Activated CD8-positive, alpha-beta memory T cell treated with anti-CD3 and anti-CD28 coated beads for 48 hours (primary cell): Measurements from ENCODE around the gene PHF21B.

Experiments
- DNase-seq, 3 experiments: peaks; one replicate each; pipeline ENCODE4 v3.0.0-alpha.2; 2020; ENCODE audit warnings: low read depth in 2 of 3, low spot score in 2 of 3

Gene PHF21B

DNA sequence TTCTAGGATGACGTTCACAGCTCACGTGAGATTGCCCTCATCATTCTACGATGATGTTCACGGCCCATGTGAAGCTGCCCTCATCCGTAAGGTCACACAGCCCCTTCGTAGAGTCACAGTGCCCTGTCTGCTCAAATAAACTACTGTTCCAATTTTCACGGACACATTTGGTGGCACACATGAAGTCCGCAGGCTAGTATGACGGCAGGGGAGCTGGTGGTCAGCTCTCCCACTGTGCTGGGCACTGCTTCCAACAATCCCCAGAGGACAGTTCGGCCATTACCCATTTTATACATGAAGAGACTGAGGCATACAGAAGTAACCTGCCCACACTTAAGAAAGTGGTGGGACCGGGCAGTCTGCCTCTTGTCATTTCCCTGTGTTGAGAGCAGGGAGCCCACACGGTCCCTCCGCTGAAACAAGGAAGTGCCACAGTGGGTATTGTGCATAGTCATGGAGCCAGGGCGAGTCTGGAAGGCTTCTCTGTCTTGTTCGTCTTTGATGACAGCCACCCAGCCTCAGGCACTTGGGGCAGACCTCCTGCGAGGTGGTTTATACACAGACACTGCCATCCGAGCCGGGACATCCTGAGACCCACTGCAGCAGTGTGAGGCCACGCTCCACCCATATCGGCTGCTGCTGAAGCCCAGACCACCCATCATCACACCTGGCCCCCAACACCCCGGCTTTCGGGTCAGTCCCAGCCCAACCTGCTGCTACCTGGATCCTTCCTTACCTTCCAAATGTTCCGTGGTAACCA lies 114.3 kb downstream of the PHF21B start:
- DNase-seq, result no peak

DNA sequence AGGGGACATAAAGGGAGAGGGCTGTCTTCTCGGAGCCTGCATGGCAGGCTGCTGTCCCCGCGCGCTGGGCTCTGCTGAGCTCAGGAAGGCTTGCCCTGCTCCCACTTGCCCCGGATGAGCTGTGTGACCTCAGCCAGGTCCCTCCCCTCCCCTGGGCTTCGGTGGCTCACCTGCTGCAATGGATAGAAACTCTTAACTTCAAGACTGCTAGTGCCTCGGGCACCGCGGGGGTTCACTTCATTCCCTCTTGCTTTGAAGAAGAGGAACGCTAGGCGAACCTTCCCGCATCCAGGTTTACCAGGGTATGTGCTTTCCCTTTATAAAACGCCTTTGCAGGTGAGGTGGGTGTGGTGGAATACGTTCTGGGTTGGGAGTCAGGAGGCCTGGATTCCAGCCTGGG lies 115.0 kb downstream of the PHF21B start:
- no peak for DNase-seq

DNA sequence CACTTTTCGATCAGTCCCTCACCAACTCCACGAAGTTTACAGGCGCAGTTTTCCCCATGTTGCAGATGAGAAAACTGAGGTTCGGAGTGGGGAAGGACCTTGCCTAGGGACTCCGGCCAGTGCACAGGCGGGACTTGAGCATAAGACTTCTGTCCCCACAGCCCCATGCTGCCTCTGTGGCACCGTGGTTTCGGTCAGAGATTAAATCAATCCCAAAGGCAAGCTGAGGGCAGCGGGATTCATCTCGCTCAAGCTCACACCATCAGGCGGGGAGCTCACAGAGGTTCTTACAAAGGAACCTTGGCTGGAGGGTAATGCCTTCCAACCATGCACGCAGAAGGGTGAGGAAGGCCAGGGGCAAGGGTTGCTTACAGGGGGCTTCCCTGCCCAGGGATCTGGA lies 115.5 kb downstream of the PHF21B start:
- no peak for DNase-seq

DNA sequence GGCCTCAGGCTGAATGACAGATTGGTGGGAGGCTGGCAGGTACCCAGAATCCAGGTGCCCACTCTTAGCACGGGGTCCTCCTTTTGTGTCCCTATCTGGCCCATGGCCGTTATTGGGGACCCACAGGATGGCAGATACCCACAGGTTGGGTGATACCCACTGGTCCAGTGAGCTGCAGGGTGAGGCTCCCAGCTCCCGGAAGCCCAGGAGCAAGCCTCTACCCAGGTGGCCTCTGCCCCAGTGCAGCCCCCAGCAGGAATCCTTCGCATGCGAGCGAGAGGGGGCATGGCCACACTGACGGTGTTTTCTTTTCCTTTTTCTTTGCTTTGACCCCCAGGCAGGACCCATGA lies 116.1 kb downstream of the PHF21B start:
- DNase-seq, result no peak

DNA sequence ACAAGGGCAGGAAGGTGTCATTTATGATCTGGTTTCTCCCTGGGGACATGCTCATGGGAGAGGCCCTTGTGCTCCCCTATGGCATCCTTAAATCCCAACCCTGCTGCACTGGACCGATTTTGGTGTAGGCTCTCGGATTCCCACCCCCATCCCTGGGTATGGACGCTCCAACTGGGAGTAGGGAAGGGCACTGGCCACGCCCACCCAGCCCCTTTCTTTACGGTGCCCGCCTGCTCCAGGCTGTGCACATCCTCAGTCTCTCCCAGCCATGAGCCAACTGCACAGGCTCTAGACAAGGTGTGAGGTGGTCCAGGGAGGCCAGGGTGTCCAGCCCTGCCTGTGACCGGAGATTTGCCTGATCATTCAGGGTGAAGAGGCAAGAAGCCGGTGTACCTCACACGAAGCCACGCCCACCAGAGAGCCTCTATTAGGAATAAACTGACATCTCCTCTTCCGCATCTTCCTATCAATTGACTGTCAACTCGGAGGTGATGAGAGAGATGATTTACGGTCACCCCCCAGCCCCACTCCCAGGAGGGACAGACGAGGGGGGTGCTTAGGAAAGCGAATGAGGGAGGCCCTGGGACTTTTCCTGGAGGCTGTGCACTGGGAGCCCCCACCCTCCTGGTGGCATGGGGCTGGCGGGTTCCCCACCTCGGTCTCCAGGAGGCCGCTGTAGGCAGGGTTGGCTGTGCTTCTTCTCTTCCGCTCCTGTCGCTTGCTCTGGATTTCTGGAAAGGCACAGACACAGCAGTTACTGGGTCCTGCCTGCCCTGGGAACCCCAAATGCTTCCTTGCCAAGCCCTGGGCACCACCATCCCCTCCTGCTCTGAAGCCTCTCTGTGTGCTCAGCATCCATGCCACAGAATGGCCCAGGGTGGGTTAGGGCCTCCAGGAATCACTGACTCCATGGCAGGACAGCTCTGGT lies 116.7 kb downstream of the PHF21B start:
- DNase-seq, result no peak

DNA sequence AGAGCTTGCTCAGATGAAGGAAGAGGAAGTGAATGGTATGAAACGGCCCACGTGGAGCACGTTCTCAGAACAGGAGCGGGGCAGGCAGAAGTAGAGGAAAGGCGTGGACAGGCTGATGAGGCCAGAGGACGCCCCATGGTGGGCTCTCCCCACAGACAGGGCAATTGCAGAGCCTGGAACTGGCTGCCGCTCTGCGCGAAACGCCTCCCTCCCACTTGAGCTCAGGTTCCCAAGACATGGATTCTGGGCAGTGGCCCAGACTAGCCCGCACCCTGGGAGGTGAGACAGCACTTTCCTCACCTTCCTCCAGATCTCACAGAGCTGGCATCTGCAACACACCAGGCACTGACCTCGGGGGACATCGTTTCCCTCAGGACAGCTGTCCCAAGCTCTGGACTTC lies 117.6 kb downstream of the PHF21B start:
- no peak for DNase-seq

DNA sequence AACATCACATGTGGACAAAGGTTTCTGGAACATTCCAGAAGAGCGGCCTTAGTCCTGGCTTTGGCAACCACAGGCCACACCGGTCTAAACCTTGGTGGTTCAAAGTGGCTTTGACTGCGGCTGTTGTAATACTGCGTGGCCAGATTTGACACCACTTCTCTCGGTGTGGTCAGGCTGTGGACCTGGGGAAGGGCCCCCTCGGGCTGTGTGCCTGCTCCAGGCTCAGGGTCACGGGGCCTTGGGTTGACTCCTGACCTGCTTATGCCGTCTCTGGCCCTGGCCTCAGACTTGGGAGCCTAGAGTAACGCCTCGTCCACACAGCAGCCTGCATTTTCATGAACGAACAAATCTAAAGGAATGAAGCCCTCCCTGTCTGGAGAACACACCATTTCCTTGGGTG lies 118.0 kb downstream of the PHF21B start:
- DNase-seq, result no peak

DNA sequence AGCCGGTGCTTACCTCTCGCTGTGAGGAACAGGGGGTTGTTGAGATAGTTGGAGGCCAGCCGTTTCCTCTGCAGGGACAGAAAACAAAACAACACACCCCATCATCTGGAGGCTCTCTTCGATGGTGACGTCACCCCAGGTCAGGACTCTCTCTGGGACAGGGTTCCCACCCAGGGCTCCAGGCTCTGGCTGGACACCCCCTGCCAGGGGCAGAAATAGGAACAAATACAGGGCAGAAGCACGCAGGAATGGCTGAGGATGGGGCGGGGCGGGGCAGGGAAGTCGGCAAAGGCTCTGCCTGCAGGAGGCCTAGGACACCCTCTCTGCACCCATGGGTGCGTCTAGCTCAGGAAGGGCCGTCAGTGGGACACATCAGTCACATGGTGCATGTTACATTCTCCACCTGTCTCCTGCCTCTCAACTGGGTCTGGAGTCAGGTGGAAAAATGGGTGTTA lies 118.5 kb downstream of the PHF21B start:
- DNase-seq, result no peak

DNA sequence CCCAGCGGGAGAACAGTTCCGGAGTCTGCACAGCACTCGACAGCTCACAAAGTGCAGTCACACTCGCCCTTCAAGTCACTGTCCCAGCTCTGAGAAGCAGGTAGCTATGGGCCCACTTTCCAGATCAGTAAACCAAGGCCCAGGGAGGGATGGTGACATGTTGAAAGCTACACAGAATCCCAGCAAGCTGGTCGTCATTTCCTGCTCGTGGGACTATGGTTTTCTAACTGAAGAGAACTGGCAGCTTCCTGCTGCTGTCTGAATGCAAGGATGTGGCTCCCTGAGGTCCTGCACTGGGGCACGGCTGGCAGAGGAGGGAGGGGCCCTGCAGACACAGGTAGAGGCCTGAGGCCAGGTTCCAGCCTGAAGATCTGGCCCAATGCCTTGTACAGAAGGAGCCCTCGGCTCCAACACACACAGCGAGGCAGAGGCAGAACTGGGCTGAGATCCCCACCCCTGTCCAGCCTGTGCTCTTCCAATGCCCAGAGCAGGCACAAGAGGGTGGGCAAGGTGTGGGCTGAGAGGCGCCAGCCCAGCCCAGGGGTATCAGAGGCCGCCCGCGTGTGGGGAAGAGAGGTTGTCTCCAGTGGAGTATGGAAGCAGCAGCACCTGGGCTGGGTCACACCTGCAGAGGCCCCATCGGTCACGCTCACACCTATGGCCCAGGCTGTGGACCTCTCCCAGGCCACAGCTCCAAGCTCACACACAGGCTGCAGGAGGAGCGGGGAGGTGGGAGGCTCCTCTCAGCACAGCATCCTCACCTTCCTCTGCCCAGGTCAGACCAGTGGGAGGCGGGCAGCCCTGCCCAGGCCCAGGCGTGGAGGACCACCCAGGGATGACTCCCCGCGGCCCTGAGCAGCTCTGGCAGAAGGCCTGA lies 119.2 kb downstream of the PHF21B start:
- no peak for DNase-seq

DNA sequence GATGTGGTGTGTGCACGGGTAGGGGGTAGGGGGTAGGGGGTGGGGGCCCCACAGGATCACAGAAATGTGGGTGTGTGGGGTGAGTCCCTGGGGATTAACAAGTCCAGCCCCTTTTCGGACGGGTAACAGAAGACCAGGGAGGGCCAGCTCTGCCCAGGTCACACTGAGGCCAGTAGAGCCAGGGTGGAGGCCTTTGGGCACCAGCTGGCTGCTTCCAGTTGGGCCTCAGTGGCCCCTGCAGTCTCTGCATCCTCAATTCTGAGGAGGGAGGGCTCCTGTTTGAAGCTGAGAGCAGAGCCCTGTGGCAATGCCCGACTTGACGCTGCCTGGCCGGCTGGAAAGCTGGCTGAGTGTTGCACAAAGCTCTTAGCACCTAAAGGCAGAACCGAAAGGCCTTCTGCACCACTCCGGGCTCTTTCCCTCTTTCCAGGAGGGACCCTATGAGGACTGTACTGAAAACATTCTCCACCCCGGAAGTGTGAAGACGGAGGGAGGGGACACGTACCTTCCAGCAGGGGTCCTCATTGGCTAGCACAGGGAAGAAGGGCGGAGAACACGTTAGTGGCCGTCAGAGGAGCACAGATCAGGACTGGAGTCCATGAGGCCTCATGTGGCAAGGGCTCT lies 120.4 kb downstream of the PHF21B start:
- DNase-seq, result no peak

DNA sequence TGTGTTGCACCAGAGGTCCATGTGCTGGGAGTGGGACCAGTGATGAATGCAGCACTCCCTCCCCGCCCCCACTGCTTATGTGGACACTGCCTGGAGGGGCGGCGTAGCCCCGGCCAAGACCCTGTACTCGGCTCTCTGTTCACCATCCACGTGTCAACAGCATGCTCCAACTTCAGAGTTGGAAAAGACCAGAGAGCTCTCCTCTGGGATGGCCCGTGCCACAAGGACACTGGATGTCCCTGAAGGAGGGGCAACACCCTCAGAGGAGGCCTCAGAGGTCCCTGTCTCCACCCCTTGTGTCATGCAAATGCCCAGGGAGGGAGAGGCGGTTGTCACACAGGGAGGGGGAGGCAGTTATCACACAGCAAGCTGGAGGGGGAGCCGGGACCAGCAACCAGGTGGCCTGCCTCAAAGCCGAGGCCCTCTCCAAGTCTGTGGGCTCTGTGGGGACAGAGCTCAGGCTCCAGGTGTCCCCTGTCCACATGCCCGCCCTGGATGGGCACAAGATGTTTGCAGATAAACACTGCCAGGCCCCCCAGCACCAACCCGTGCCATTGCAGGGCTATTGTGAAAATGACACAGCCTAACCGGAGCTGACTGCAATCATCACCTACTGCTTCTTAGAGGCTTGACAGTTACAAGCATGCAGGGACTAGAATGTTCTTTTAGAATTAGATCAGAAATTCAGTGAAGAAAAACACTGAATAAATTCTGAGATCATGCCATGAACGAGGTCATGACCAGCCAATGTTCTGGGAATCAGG lies 121.1 kb downstream of the PHF21B start:
- no peak for DNase-seq

DNA sequence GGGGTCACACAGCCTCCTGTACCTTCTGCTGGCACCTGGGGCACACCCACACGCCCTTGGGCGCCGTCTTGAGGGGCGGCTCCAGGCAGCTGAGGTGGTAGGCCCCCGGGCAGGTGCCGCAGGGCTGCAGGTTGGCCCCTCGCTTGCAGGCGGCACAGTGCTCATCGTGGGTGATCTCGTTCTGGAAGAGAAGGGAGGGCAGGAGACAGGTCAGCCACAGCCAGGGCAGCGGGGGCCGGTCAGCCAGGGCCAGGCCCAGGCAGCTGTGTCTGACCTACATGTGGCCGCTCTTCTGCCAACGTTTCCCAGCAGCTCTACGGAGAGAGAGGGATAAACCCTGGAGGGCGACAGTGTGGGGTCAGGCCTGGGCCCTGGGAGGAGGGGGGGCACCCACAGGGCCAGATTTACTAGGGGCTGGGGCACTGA lies 121.9 kb downstream of the PHF21B start:
- no peak for DNase-seq

DNA sequence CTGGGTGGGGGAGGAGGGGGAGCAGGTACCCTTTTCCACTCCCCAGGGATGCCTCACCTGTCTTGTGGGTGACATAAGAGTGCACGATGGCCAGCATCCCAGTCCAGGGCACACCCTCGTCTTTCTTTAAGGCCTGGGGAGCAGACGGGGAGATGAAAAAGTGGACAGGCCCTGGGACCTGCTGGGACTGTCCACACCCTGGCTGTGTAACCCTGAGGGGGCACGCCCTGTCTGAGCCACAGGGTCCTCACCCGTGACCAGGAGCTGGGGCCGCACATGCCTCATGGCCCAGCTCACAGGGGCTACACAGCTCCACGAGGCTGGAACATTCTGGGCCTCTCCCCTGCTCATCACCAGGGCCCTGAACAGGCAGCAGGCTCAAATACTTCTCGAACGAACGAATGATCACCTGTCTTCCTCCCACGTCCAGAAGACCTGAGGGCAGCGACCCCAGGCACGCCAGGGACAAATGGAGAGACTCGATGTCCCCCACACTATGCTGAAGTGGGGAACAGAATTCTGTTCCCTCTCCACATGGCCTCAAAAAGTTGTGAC lies 123.9 kb downstream of the PHF21B start:
- DNase-seq, result no peak

DNA sequence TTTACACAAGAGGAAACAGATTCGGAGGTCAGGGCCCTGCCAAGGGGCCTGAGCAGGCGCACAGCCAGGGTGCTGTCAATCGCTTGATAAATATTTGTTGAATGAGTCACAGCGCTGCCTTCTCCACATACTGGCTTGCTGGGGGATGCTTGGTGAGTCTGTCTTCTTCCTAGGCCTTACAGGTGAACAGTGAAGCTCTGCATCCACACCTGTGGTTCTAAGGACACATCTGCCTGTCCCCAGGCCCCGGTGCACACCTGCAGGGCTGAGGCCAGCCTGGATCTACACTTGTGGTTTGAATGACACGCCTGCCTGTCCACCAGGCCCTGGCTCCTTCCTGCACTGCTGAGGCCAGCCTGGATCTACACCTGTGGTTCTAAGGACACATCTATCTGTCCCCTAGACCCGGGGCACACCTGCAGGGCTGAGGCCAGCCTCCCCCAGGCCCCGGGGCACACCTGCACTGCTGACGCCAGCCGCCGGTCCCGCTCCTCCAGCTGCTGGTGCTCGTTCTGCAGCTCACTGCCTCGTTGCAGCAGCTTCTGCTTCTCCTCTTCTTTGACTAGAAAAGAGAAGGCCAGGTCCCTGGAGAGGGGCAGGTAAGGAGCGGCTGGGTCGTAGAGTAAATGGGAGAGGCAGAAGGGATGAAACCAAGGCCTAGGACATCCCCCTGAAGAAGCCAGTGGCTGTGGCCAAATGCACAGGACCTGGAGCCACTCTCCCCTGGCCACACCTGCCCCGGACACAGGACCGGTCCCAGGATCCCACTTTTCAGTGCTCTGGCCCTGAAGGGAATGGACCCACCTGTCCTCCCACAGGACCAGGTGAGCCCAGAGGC lies 124.6 kb downstream of the PHF21B start:
- no peak for DNase-seq

DNA sequence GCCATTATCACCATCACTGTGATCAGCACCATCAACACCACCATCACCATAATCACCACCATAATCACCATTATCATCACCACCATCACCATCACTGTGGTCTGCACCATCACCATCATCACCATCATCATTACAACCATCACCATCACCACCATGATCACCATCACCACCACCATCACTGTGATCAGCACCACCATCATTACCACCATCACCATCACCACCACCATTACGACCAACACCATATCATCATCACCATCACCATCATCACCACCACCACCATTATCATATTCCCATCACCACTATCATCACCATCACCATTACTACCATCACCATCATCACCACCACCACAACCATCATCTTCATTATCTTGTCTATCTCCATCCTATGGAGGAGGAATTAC lies 125.2 kb downstream of the PHF21B start:
- no peak for DNase-seq

DNA sequence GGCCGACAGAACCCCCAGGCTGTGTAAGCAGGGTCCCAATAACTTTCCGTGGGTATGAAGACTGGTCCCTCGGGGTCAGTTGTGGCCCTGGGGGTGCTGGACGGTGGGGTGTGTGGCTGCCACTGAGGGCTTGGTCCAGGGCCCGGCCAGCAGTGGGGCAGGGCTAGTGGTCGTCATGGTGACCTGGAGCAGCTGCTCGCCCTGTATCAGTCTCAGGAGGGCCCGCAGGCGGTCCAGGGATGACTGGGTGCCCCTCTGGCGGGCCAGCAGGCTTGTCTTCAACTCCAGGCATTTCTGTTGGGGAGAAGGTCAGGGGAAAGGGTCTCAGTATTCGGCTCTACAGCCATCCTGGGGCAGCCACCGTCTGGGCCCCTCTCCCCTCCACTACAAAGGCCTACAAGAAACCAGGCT lies 126.8 kb downstream of the PHF21B start:
- no peak for DNase-seq

DNA sequence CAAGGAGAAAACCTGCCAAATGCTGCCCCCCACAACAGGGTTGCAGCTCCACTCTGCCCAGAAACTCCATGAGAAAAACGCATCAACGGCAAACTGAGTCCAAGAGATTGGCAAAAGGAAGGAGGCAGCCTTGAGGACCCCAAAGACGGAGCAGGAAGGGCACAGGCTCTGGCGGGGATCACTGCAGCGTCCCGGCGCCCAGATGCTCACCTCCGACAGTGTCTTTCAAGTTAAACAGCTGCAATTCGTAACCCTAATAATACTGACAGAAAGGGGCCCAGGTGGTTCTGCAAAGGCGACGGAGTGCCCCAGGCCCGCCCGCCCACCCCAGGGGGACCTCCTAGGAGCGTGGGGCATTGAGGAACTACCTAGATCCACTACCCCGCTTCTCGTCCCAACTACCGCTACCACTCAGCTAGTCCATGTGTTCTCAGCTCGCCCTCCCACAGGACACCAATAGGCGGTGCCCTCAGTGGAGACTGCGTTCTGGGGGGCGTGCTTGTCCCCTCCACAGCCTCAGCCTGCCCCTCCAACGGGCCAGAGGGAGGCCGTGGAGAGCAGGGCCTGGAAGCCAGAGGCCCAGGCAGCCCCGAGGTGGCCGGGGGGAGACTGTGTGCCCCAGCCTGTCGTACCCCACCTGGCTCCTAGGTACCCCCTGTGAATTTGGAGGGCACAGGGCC lies 127.4 kb downstream of the PHF21B start:
- no peak for DNase-seq

DNA sequence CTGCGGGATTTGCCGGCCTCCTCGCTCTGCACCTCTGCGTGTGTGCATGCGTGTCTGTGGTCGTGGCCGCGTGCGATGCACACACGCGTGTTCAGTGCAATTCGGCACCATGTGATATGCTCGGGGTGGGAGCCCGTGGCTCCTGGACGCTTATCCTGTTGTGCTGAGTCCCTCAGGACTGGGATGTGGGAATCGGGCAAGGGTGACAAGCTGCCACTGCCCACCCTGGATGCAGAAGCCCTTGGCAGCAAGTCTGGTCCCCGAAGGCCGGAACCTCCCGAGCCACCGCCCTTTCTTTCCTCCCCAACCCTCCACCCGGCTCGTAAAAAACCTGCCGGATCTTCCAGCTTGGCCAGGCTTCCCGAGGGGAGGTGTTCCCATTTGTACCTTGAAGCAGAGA lies 128.2 kb downstream of the PHF21B start:
- no peak for DNase-seq
